HL-60 (cell line): Measurements from ENCODE around the gene CA4.
"Not testable (repeated sequence)": the region's sequence is repeated elsewhere in the genome, so short reads cannot be mapped to it uniquely, and the experiment has no call there.

ENCODE experiments used
- DNase-seq, 2 experiments: peaks; one replicate each; pipeline ENCODE4 v3.0.0-alpha.2; 2010 to 2020; ENCODE audit warnings: low read depth in 1 of 2, low spot score in 1 of 2
- H3K27ac ChIP-seq: fragments of 250-450 bp; sonication (Bioruptor Pico); replicated peaks from 2 replicates; pipeline ENCODE4 v1.5.1; 2020; ENCODE audit warnings: mild to moderate bottlenecking, moderate library complexity
- H3K27me3 ChIP-seq: fragments of 250-450 bp; sonication (Bioruptor Pico); 2 replicates; pipeline ENCODE4 v1.5.1; 2021; ENCODE audit warnings: mild to moderate bottlenecking, moderate library complexity; ENCODE audit not compliant: insufficient read depth, poor library complexity, severe bottlenecking
- H3K4me3 ChIP-seq: replicated peaks from 2 replicates; pipeline ENCODE4 v1.5.1; 2011; ENCODE audit warnings: mild to moderate bottlenecking, control low read depth, low read length; ENCODE audit not compliant: insufficient read depth
- CTCF ChIP-seq: IDR thresholded peaks from one replicate; pipeline ENCODE4 v1.5.1; 2011; ENCODE audit warnings: low read length, control low read depth, inconsistent platforms; ENCODE audit not compliant: insufficient read depth
- GABPA ChIP-seq: IDR thresholded peaks from 2 replicates; pipeline ENCODE4 v1.6.1; 2012; ENCODE audit warnings: low read depth
- POLR2AphosphoS5 ChIP-seq: IDR thresholded peaks from 2 replicates; pipeline ENCODE4 v1.6.1; 2012; ENCODE audit warnings: low read depth
- REST ChIP-seq: IDR thresholded peaks from 2 replicates; pipeline ENCODE4 v1.6.1; 2012; ENCODE audit warnings: low read depth; ENCODE audit not compliant: insufficient replicate concordance
- SPI1 ChIP-seq: IDR thresholded peaks from 2 replicates; pipeline ENCODE4 v1.6.1; 2012; ENCODE audit warnings: low read depth, mild to moderate bottlenecking, borderline replicate concordance
- long read RNA-seq: library from polyadenylated mRNA; unstranded; transcript quantifications from one replicate; pipeline ENCODE4 v2.0.0, GENCODE V29; 2020

CA4 gene
- long read RNA-seq: 0 reads

GRCh38 chr17:60149691-60150582, at the start of gene CA4:
TSS of gene CA4 (plus strand) at chr17:60149973. CDS start at chr17:60150035, 62 bp downstream.
- Histone ChIP-seq H3K27ac (no peak within 1 kb of the TSS), H3K27me3 (peaks cover 33% of the 10 kb centered on the region), H3K4me3 (peak within 1 kb of the TSS; percentile 5; the same call in 1 of the 2 replicates)
- TF ChIP-seq CTCF (no peak), GABPA (no peak), REST (no peak), SPI1 (no peak), POLR2AphosphoS5 (no peak)
- no peak for DNase-seq

- H3K4me3 ChIP-seq, H3K27me3 ChIP-seq, H3K27ac ChIP-seq, DNase-seq: not testable (repeated sequence)
Observed at GRCh38 chr17:60100577-60100976, 49.2 kb upstream of the CA4 start.

GRCh38 chr17:60102015-60102631, 47.6 kb upstream of the CA4 start:
- H3K4me3 ChIP-seq: peak overlapping the region; percentile 16; the same call in 1 of the 2 replicates
- H3K27me3 ChIP-seq: not testable (repeated sequence)

GRCh38 chr17:60102632-60103096, 47.1 kb upstream of the CA4 start:
- H3K4me3 ChIP-seq: 0 out of 2 replicates have a peak overlapping the region, but pooled peaks have one; percentile 9
- no peaks in the 10 kb centered on the region for H3K27me3 ChIP-seq
- DNase-seq: peak in 1 of 2 experiments; percentile 73
- TF ChIP-seq SPI1: peak; percentile 77
- TF ChIP-seq POLR2AphosphoS5: no peak
- peak overlapping the region; percentile 72 for H3K27ac ChIP-seq

More at GRCh38 chr17:60102015-60102631, 47.6 kb upstream of the CA4 start:
- peak overlapping the region; percentile 72 for H3K27ac ChIP-seq
- DNase-seq: not testable (repeated sequence)

GRCh38 chr17:60103957-60104356, 45.8 kb upstream of the CA4 start:
- H3K27ac ChIP-seq: no peak overlapping the region
- no peak overlapping the region for H3K4me3 ChIP-seq
- TF ChIP-seq REST: no peak
- no peak for TF ChIP-seq SPI1
- TF ChIP-seq GABPA: no peak
- no peak for TF ChIP-seq CTCF
- H3K27me3 ChIP-seq: no peaks in the 10 kb centered on the region
- DNase-seq: no peak
